GM18907 (cell line): ENCODE measurements around the gene ZSCAN9.
A peak's percentile ranks its signal among the peaks of the same experiment; 100 is the strongest.

Source experiments
- ATAC-seq: cut with Tn5 transposase; IDR thresholded peaks from one replicate; pipeline ENCODE4 v1.9.1; 2021; ENCODE audit warnings: mild to moderate bottlenecking, moderate library complexity; ENCODE audit not compliant: unreplicated experiment

ZSCAN9 gene

DNA sequence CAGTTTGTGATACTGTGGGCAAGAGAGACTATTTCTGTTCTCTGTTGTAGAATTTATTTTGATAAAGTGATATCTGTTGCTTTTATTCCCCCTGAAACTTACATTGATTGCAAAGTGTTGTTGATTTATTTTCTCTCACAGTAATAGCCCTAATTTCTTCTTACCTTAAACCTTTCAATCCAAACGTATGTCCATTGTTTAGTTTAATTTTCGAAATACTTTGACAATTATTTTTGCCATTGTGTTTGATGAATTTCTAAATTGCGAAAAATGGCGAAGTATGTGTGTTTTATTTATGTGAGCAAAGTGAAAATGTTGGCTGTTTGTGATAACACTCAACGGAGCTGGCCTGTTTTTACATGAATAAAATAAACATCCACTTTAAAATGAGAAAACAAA lies 41.5 kb downstream of the ZSCAN9 start:
- no peak for ATAC-seq

DNA sequence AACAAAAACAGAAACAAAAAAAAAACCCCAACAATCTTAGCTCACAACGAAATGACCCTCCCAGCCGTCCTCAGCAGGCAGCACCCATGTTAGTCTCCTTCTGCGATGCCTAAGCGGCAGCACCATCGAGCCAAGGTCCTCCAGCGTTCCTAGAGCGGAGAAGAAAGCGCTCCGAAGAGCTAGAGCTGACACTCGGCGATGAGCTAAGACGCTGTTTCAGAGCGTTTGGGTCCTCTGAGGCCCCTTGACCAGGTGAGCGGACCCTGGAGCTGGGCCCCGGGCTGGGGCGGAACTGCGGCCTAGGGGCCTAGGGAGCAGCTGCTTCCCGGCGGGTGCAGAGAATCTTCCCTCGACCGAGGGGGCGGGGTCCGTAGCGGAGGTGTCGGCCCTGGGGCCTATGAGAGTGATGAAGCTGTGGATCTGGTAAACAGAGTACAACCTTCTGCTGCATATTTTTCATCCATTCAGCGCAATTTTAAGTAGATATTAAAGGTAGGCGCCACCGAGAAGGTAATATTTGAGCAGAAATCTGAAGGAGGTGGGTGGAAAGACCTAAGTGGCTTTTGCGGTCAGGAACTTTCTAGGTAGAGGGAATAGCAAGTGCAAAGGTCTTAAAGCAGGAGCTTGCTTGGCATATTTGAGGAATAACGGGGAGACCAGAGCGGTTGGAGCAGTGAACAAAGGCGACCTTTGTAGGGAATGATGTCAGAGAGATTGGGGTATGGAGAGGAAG lies 42.1 kb downstream of the ZSCAN9 start, which contains the start of gene ZSCAN26:
ZSCAN26 (plus strand) TSS at position 182 of the 733 bp plus-strand sequence. CDS start 4,777 bp downstream, outside the sequence.
- peak; percentile 90 for ATAC-seq

DNA sequence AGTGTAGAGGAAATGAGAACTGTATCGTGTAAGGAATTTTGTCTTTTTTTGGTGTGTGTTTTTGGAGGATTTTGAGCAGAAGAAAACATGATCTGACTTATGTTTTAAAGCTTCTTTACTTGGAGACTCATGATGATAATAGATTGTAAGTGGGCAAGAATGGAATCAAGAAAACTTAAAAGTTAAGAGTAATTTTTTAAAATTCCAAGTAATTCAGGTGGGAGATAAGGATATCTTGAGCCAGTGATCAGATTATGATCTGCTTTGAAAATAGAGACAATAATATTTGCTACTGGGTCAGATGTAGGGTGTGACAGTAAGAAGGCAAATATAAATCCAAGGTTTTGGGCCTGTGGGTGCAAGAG lies 42.6 kb downstream of the ZSCAN9 start:
- ATAC-seq, result no peak

DNA sequence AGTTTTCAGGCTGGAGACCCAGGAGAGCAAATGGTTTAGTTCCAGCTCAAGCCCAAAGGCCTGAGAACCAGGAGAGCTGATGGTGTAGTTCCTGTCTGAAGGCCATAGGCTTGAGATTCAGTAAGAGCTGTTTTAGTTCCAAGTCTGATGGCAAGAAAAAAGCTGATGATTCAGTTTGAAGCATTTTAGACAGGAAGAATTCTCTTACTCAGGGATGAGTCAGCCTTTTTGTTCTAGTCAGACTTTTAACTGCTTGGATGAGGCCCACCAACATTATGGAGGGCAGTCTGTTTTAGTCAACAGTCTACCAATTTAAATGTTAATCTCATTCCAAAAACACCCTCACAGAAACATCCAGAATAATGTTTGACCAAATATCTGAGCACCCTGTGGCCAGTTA lies 44.4 kb downstream of the ZSCAN9 start:
- ATAC-seq, result no peak

DNA sequence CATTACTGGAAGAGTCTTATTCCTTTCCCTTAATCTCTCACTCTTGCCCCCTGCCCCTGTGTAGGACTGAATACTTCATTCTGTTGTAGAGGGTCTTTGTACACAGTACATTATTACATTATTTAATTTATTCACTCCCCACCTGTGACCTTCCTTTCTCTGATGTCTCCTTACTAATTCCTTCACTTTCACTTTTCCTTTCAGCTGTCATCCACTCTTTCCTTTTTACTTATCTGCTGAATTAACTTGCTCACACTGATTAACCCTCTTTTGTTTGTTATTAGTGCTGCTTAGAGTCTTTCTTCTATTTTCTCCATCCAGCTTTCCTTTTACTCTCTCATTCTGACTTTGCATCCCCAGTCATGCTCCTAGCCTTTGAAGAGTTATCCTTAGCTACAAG lies 49.8 kb downstream of the ZSCAN9 start:
- ATAC-seq, result no peak

DNA sequence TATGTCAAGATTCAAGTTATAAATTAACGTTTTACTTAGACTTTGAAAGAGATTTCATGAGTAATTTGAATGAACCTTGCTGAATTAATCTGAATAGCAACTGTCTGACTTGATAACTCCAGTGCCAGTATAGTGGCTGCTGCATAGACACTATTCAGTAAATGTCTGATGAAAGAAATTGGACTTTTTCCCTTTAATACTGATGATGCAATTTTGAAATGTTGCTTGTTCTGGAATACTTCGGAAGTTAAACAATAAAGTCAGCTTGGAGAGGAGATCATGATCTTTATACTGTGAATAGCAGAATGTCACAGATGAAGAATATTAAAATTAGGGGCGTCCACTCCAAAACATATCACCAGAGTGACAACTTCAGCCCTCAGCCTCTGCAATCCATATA lies 52.7 kb downstream of the ZSCAN9 start:
- no peak for ATAC-seq

DNA sequence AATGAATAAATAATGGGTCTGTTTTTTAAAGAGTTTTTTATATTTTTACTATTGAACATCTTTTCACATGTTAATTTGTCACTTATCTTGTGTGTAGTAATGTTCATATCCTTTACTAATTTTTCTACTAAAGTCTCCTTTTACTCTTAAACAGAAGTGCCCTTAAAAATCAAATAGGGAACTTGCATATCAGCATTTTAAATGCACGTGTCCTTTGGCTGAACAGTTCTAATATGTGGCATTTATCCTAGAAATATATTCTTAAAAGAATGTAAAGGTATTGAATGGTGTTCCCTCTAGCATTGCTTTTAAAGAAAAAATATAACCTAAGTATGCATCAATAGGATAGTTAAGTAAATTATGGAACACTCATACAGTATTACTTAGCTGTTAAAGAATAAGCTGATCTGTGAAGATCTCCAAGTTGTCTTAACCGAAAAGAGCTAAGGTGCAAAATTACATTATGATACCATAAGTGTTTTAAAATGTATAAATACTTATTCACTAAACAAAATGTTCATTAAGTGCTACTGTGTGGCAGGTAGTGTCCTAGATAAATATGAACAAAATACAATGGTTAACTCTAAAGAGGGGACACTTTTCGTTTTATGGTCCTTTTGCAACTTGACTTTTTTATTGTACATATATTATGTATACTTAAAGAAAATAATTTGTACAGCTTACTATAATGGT lies 55.7 kb downstream of the ZSCAN9 start:
- ATAC-seq, result no peak

DNA sequence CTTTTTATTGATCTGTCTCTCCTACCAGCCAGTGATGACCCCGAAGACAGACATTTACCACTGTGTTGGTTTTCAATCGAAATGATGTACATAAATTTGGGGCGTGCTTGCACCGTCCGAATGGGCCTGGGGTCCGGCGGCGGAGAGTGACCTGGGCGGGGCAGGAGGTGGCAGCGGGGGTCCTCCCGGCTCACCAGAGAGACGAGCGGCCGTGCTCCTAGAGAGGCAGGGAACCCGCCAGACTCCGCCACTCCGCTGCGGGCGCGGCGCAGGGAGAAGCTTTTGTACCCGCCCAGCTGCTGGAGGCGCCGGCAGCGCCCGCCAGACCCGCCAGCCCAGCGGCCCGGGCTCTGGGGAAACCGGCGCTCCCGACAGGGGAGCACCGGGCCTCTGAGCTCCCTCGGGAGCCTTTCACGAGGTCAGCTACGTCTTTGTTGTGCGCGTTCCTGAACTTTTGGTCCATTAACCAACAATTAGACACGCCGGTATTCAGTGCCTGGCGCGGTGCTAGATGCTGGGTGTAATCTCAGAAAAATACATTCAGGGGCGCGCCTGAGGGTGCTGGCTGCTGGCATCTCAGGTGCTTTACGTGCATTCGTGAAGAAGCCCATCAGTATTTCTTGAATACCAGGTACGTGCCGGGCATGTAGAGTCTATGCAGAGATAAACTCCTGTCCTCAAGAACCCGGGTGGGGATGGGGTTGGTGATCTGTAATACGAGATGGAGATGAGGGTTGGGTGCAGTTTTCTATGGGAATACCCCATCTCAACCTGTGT lies 56.4 kb downstream of the ZSCAN9 start, which contains the start of gene PGBD1:
PGBD1 (plus strand) TSS at position 285 of the 777 bp plus-strand sequence. CDS start 2,242 bp downstream, outside the sequence.
- peak; percentile 86 for ATAC-seq

DNA sequence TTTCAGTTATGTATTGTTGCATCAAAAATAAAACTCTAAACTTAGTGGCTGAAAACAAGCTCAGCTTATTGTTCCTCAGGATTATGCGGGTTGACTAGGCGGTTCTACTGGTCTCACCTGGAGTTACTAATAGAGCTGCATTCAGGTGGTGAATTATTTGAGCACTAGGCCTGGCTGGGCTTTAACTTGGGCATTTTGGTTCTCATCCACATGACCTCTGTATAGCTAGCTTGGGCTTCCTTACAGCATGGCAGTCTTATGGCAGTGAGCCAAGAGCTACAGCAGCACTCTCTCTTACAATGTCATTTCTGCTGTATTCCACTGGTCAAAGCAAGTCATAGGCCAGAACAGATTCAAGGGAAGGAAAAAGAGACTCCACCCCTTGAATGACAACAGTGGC lies 57.9 kb downstream of the ZSCAN9 start:
- no peak for ATAC-seq
